K562 (cell line): ENCODE measurements around the gene LRRTM4. TPM values are rescaled to one million over a fixed set of nuclear protein-coding genes. Genes with fewer than 3 reads are reported as not detected.

Experiments used
- ATAC-seq: fragments of 200-7000 bp; cut with Tn5 transposase; 3 replicates; pipeline ENCODE4 v1.9.1; 2020; ENCODE audit warnings: moderate library complexity
- BruUV-seq: library from RNA; stranded (reverse); fragments of 400-500 nt; replicated peaks from 2 replicates; lab custom pipeline; 2021; lab: Mats Ljungman, UMichigan
- CTCF ChIA-PET: fragments of 300-600 bp; formaldehyde crosslinking; extraction: SDS; loops from one replicate; lab custom pipeline; 2021; ENCODE audit warnings: low intra/inter-chr PET ratio; lab: Yijun Ruan, JAX
- POLR2A ChIA-PET: fragments of 300-600, 350-650 bp; sonication (Branson Sonifier 250); formaldehyde crosslinking; extraction: SDS; loops from one replicate; lab custom pipeline; 2021; ENCODE audit warnings: antibody characterized with exemption, inconsistent platforms; lab: Yijun Ruan, JAX
- DNase-seq, 4 experiments: peaks; one replicate each; pipeline versions ENCODE4 v3.0.0 to v3.0.0-alpha.2; 2011 to 2018; ENCODE audit warnings: low spot score in 3 of 4, mixed read lengths in 3 of 4; ENCODE audit errors: extremely low read depth in 1 of 4
- FAIRE-seq: peaks from 2 replicates; lab custom pipeline; 2011; peaks lifted over from hg19 to GRCh38; lab: Jason Lieb, UNC
- H2AFZ ChIP-seq: 2 replicates; pipeline ENCODE4 v1.6.0; 2011; ENCODE audit warnings: low read depth, low read length, control low read depth, inconsistent platforms
- H3K27ac ChIP-seq: fragments of 200-600 bp; 3 replicates; pipeline ENCODE4 v1.8.0; 2011; ENCODE audit warnings: low read depth, mild to moderate bottlenecking, control low read depth, inconsistent platforms, low read length, moderate library complexity, mixed read lengths; ENCODE audit errors: extremely low read depth
- H3K27me3 ChIP-seq, 2 experiments: fragments of 300-600 bp in 1 of 2; 2 replicates in 1 of 2; 3 replicates in 1 of 2; pipeline versions ENCODE4 v1.6.0 to v1.8.0; 2011; ENCODE audit warnings: inconsistent platforms in 2 of 2, low read length in 2 of 2, mild to moderate bottlenecking in 1 of 2, mixed read lengths in 1 of 2, moderate library complexity in 1 of 2; ENCODE audit not compliant: control insufficient read depth in 2 of 2, insufficient read depth in 2 of 2
- H3K36me3 ChIP-seq: fragments of 300-600 bp; 3 replicates; pipeline ENCODE4 v1.8.0; 2011; ENCODE audit warnings: mild to moderate bottlenecking, low read length, inconsistent platforms; ENCODE audit not compliant: control insufficient read depth, insufficient read depth
- H3K4me1 ChIP-seq, 2 experiments: fragments of 200-600 bp in 1 of 2; replicated peaks in 1 of 2; 2 replicates in 1 of 2; 3 replicates in 1 of 2; pipeline versions ENCODE4 v1.5.1 to v1.8.0; 2011; ENCODE audit warnings: inconsistent platforms in 2 of 2, low read length in 2 of 2, mild to moderate bottlenecking in 1 of 2, mixed read lengths in 1 of 2, moderate library complexity in 1 of 2; ENCODE audit not compliant: control insufficient read depth in 2 of 2, insufficient read depth in 2 of 2
- H3K4me2 ChIP-seq: 2 replicates; pipeline ENCODE4 v1.6.1; 2011; ENCODE audit warnings: low read length, control low read depth, inconsistent platforms, mixed read lengths; ENCODE audit not compliant: insufficient read depth
- H3K4me3 ChIP-seq: fragments of 200-600 bp; sonication (generic), shearing (Covaris generic); 2 replicates; pipeline ENCODE4 v1.5.1; 2016; ENCODE audit warnings: control low read depth, inconsistent platforms
- H3K79me2 ChIP-seq: fragments of 200-600 bp; 3 replicates; pipeline ENCODE4 v1.8.0; 2011; ENCODE audit warnings: low read length, inconsistent platforms; ENCODE audit not compliant: control insufficient read depth, insufficient read depth
- H3K9ac ChIP-seq, 2 experiments: 2 replicates each; pipeline versions ENCODE4 v1.6.0 to v1.6.1; 2011; ENCODE audit warnings: low read depth in 2 of 2, low read length in 2 of 2, control low read depth in 1 of 2, inconsistent platforms in 1 of 2, mild to moderate bottlenecking in 1 of 2, mixed read lengths in 1 of 2; ENCODE audit not compliant: insufficient read depth in 1 of 2
- H3K9me1 ChIP-seq: one replicate; pipeline ENCODE4 v1.6.0; 2011; ENCODE audit warnings: inconsistent platforms, mild to moderate bottlenecking, low read length, moderate library complexity; ENCODE audit not compliant: control insufficient read depth, insufficient read depth
- H3K9me3 ChIP-seq: replicated peaks from 2 replicates; pipeline ENCODE4 v1.5.1; 2011; ENCODE audit warnings: low read depth, low read length, inconsistent platforms; ENCODE audit not compliant: control insufficient read depth, insufficient read depth
- H4K20me1 ChIP-seq: replicated peaks from 2 replicates; pipeline ENCODE4 v1.6.1; 2011; ENCODE audit warnings: low read length, inconsistent platforms, mixed read lengths; ENCODE audit not compliant: control insufficient read depth, insufficient read depth
- BDP1 ChIP-seq: IDR thresholded peaks from 3 replicates; pipeline ENCODE4 v1.6.1; 2011; ENCODE audit not compliant: insufficient read length, insufficient read depth
- CBFA2T3 ChIP-seq: fragments of 450-650 bp; IDR thresholded peaks from 2 replicates; pipeline ENCODE4 v1.6.1; 2017
- CXXC5 ChIP-seq: fragments of 250-450 bp; sonication (Bioruptor Pico); IDR thresholded peaks from 2 replicates; pipeline ENCODE4 v1.8.0; 2022; ENCODE audit warnings: inconsistent platforms, mild to moderate bottlenecking, moderate library complexity
- EP400 ChIP-seq: fragments of 450-650 bp; IDR thresholded peaks from 2 replicates; pipeline ENCODE4 v1.6.1; 2017; ENCODE audit warnings: antibody characterized with exemption, mild to moderate bottlenecking, moderate library complexity
- GABPB1 ChIP-seq: sonication (generic); formaldehyde crosslinking; IDR thresholded peaks from 2 replicates; pipeline ENCODE4 v1.8.0; 2022; ENCODE audit warnings: mild to moderate bottlenecking, missing genetic modification reagents
- GTF2F1 ChIP-seq: IDR thresholded peaks from 2 replicates; pipeline ENCODE4 v1.6.1; 2011; ENCODE audit warnings: low read depth, low read length, improper control_type of control experiment
- HDAC1 ChIP-seq, 2 experiments: fragments of 450-650 bp; IDR thresholded peaks; 2 replicates each; pipeline ENCODE4 v1.6.1; 2016 to 2017; ENCODE audit warnings: inconsistent platforms in 1 of 2, mild to moderate bottlenecking in 1 of 2, moderate library complexity in 1 of 2
- HNRNPH1 ChIP-seq: fragments of 200-400 bp; formaldehyde crosslinking; optimal IDR thresholded peaks from 2 replicates; pipeline ENCODE3; 2017; ENCODE audit warnings: low read depth, mild to moderate bottlenecking, low read length, moderate library complexity
- HNRNPUL1 ChIP-seq: fragments of 200-400 bp; formaldehyde crosslinking; IDR thresholded peaks from 2 replicates; pipeline ENCODE4 v1.6.1; 2017; ENCODE audit warnings: low read length
- MBD2 ChIP-seq: sonication (generic); IDR thresholded peaks from 2 replicates; pipeline ENCODE4 v1.6.1; 2016; ENCODE audit warnings: low read depth, borderline replicate concordance
- NFE2L1 ChIP-seq: fragments of 450-650 bp; IDR thresholded peaks from 2 replicates; pipeline ENCODE4 v1.6.1; 2016; ENCODE audit warnings: missing genetic modification characterization, low read depth, mild to moderate bottlenecking, missing compliant biosample characterization, moderate library complexity, borderline replicate concordance
- RBM34 ChIP-seq: fragments of 200-400 bp; formaldehyde crosslinking; IDR thresholded peaks from 2 replicates; pipeline ENCODE4 v1.6.1; 2018; ENCODE audit warnings: low read length, borderline replicate concordance; ENCODE audit not compliant: insufficient read depth
- TAF15 ChIP-seq: fragments of 200-400 bp; formaldehyde crosslinking; IDR thresholded peaks from 2 replicates; pipeline ENCODE4 v1.6.1; 2017; ENCODE audit warnings: mild to moderate bottlenecking, low read depth, low read length, moderate library complexity
- ZBTB8A ChIP-seq: fragments of 450-650 bp; IDR thresholded peaks from 2 replicates; pipeline ENCODE4 v1.6.1; 2018; ENCODE audit warnings: mild to moderate bottlenecking, moderate library complexity; ENCODE audit not compliant: partially characterized antibody
- ZNF184 ChIP-seq: sonication (generic); formaldehyde crosslinking; IDR thresholded peaks from 2 replicates; pipeline ENCODE4 v1.5.0; 2020; ENCODE audit warnings: missing genetic modification reagents
- ZNF232 ChIP-seq: sonication (generic); formaldehyde crosslinking; IDR thresholded peaks from 2 replicates; pipeline ENCODE4 v1.8.0; 2022; ENCODE audit warnings: mild to moderate bottlenecking, missing genetic modification reagents
- ZNF717 ChIP-seq: fragments of 250-450 bp; sonication (Bioruptor Pico); IDR thresholded peaks from 2 replicates; pipeline ENCODE4 v1.5.0; 2021
- WGBS: fragments of 100-300 bp; shearing (Covaris generic); methylation state at CpG from one replicate; pipeline ENCODE4 v1.1.6; 2016; ENCODE audit warnings: low coverage, mixed read lengths; ENCODE audit not compliant: insufficient coverage; ENCODE audit errors: missing lambda C conversion rate; 5-methylcytosine and 5-hydroxymethylcytosine counted together
- in situ Hi-C: fragments of 300-500 bp; cut with MboI; formaldehyde crosslinking; loops from 4 replicates; pipeline ENCODE4 v1.15.0; 2018; ENCODE audit warnings: inconsistent platforms, mixed read lengths
- intact Hi-C: fragments of 100-400 bp; cut with micrococcal nuclease; formaldehyde crosslinking; loops from 2 replicates; pipeline ENCODE4 v1.14.2; 2022
- polyA plus RNA-seq, 8 experiments: library from polyadenylated mRNA; depleted of rRNA in 4 of 8; stranded (reverse) in 5 of 8; unstranded in 3 of 8; fragments of >200 nt; fragmentation: Nextera tagmentation in 2 of 8; fragmentation: Illumina TruSeq in 1 of 8; extraction: Ambion mirVana in 2 of 8; extraction: Trizol in 1 of 8; gene quantifications; 2 replicates each; pipeline versions ENCODE4 v1.2.1 to v1.2.3, GENCODE V29; 2011 to 2014; ENCODE audit warnings: inconsistent platforms in 1 of 8, missing spikeins in 1 of 8
- total RNA-seq, 7 experiments: library from RNA; depleted of rRNA in 6 of 7; stranded (reverse); fragments of >200 nt in 6 of 7; fragmentation: Illumina TruSeq in 2 of 7; extraction: Trizol in 2 of 7; gene quantifications; 2 replicates each; pipeline versions ENCODE4 v1.2.1 to v1.2.3, GENCODE V29; 2011 to 2021; ENCODE audit warnings: low replicate concordance in 1 of 7
- TF ChIP-seq, protein P1 (sequence below): fragments of 250-450 bp; sonication (Bioruptor Pico); IDR thresholded peaks from 2 replicates; pipeline ENCODE4 v1.8.0; 2021; ENCODE audit warnings: borderline replicate concordance, mild to moderate bottlenecking, moderate library complexity; ENCODE audit not compliant: poor library complexity, severe bottlenecking

LRRTM4 gene
- total and polyA plus RNA-seq, 9 of the 15 experiments (the other 6 are each of a cell fraction or from before 2014, with no cell fraction given) = 0.04 TPM; not detected in 6

DNA sequence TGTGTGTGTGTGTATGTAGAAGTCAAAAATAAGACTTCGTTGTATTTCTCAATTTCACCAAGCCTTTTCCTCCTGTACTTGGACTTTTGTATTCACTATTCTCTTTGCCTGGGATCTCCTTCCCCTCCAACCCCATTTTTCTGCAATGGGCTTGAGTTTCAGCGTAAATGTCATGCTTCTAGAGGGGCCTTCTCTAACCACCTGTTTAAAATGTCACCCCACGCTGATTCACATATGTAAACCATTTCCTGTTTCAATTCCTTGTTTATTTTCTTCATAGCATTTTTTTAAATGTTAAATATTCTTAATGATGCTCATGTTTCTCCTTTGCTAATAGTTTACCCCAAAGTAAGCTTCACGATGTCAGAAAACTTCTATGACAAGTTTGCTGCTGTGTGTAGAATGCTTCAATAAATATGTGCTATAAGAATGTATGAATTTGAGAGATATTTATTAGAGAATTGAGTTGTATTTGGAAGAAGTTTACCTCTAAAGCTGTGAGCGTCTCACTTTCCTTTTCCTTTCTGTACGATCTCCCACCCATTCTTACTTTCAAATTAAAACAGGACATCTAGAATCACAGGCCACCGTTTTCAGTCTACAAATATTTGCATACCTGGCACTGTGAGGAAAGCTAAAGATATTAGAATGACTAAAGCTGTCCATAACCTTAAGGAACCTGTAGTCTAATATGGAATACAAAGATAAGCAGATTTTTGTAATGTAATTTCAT, 762.4 kb downstream of the LRRTM4 start:
- H3K36me3 ChIP-seq = no peaks in the 10 kb centered on the region
- no peak overlapping the region for H3K4me3 ChIP-seq
- no TSS peak for BruUV-seq
- H3K9me1 ChIP-seq = no peaks in the 10 kb centered on the region
- no peak overlapping the region for H2AFZ ChIP-seq
- H3K4me1 ChIP-seq = no peaks in the 10 kb centered on the region
- intact Hi-C loops (no loop called here), in situ Hi-C loops (no loop called here)
- no peaks in the 10 kb centered on the region for H3K9me3 ChIP-seq
- no peaks in the 10 kb centered on the region for H4K20me1 ChIP-seq
- H3K4me2 ChIP-seq = no peak overlapping the region
- DNase-seq = no peak
- H3K27me3 ChIP-seq = no peaks in the 10 kb centered on the region
- ATAC-seq = no peak
- TF ChIP-seq ZNF232 (CRISPR knock-in tag) (no peak), TAF15 (no peak), BDP1 (no peak), ZBTB8A (no peak), CBFA2T3 (no peak), RBM34 (no peak), HNRNPUL1 (no peak), ZNF717 (CRISPR knock-in tag) (no peak), HDAC1 (IDR thresholded peaks at IDR 0.05) (no peak), MBD2 (no peak), ZNF184 (CRISPR knock-in tag) (no peak), EP400 (no peak), GTF2F1 (no peak), GABPB1 (CRISPR knock-in tag) (no peak), NFE2L1 (tag) (no peak), CXXC5 (CRISPR knock-in tag) (no peak), HNRNPH1 (no peak)
- TF ChIP-seq, protein P1, sequence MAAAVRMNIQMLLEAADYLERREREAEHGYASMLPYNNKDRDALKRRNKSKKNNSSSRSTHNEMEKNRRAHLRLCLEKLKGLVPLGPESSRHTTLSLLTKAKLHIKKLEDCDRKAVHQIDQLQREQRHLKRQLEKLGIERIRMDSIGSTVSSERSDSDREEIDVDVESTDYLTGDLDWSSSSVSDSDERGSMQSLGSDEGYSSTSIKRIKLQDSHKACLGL (CRISPR knock-in tag) = no peak
- ChIA-PET CTCF (no interaction called here), POLR2A (interaction anchor here (0.6 kb wide), 1 partner anchor 46 kb away, joined by 3 read pairs; no protein-coding TSS in a partner anchor)
- FAIRE-seq = no peak
- no peak overlapping the region for H3K9ac ChIP-seq
- 1% methylated on average over 7 of the region's 7 CpGs for WGBS
- no peak overlapping the region for H3K27ac ChIP-seq
- H3K79me2 ChIP-seq = no peaks in the 10 kb centered on the region
